GM21381 (cell line): ENCODE measurements around the gene FRMD4B.
"Not testable (repeated sequence)": the region's sequence is repeated elsewhere in the genome, so short reads cannot be mapped to it uniquely, and the experiment has no call there.

Experiments
- ATAC-seq: cut with Tn5 transposase; IDR thresholded peaks from one replicate; pipeline ENCODE4 v1.9.1; 2021; ENCODE audit warnings: mild to moderate bottlenecking, moderate library complexity; ENCODE audit not compliant: unreplicated experiment

Gene FRMD4B

GRCh38 chr3:69325151-69325550, 60.7 kb downstream of the FRMD4B start:
- no peak for ATAC-seq

- ATAC-seq: peak; percentile 44
Measured at GRCh38 chr3:69324362-69325025, 61.4 kb downstream of the FRMD4B start.

GRCh38 chr3:69323941-69324340, 61.9 kb downstream of the FRMD4B start:
- ATAC-seq: no peak

GRCh38 chr3:69322512-69322911, 63.4 kb downstream of the FRMD4B start:
- not testable (repeated sequence) for ATAC-seq

GRCh38 chr3:69322158-69322509, 63.8 kb downstream of the FRMD4B start:
- ATAC-seq: no peak

- ATAC-seq: no peak
Measured at GRCh38 chr3:69321301-69322157, 64.4 kb downstream of the FRMD4B start.

GRCh38 chr3:69320871-69321271, 65.0 kb downstream of the FRMD4B start:
- peak; percentile 60 for ATAC-seq

GRCh38 chr3:69319652-69320051, 66.2 kb downstream of the FRMD4B start:
- ATAC-seq: no peak

GRCh38 chr3:69318410-69318809, 67.5 kb downstream of the FRMD4B start:
- ATAC-seq: no peak

- ATAC-seq: no peak
Measured at GRCh38 chr3:69313251-69313650, 72.6 kb downstream of the FRMD4B start.

- no peak for ATAC-seq
Measured at GRCh38 chr3:69309814-69310213, 76.1 kb downstream of the FRMD4B start.

GRCh38 chr3:69306239-69307185, 79.4 kb downstream of the FRMD4B start:
- peak; percentile 92 for ATAC-seq

GRCh38 chr3:69305011-69305410, 80.9 kb downstream of the FRMD4B start:
- ATAC-seq: no peak

GRCh38 chr3:69304396-69304795, 81.5 kb downstream of the FRMD4B start:
- no peak for ATAC-seq

- no peak for ATAC-seq
Measured at GRCh38 chr3:69300296-69300695, 85.6 kb downstream of the FRMD4B start.

GRCh38 chr3:69299344-69299743, 86.5 kb downstream of the FRMD4B start:
- no peak for ATAC-seq

- ATAC-seq: no peak
Measured at GRCh38 chr3:69297501-69297900, 88.4 kb downstream of the FRMD4B start.

GRCh38 chr3:69296995-69297394, 88.9 kb downstream of the FRMD4B start:
- ATAC-seq: no peak

- no peak for ATAC-seq
Measured at GRCh38 chr3:69294014-69294766, 91.7 kb downstream of the FRMD4B start.

GRCh38 chr3:69292959-69293574, 92.8 kb downstream of the FRMD4B start:
- no peak for ATAC-seq
